Kidney (tissue), 14 donors: ENCODE results near the gene PSMD2. TPM values are rescaled to one million over a fixed set of nuclear protein-coding genes. Genes with fewer than 3 reads are reported as not detected.

Source experiments
- DNase-seq, 5 donors: peaks; one replicate each; pipeline ENCODE4 v3.0.0-alpha.2; 2013 to 2020
- FAIRE-seq: peaks from 2 replicates; lab custom pipeline; 2012; peaks lifted over from hg19 to GRCh38; lab: Jason Lieb, UNC
- H3K27ac ChIP-seq, 2 donors: one replicate each; pipeline ENCODE4 v1.7.0; 2013; ENCODE audit warnings: low read depth in 2 of 2, low read length in 2 of 2, inconsistent platforms in 1 of 2
- H3K27me3 ChIP-seq: one replicate; pipeline ENCODE4 v1.7.1; 2013; ENCODE audit warnings: low read length, inconsistent platforms; ENCODE audit not compliant: control insufficient read depth, insufficient read depth
- H3K36me3 ChIP-seq, 3 donors: one replicate each; pipeline versions ENCODE4 v1.7.0 to v1.7.1; 2013; ENCODE audit warnings: low read length in 3 of 3, control low read depth in 1 of 3, inconsistent platforms in 1 of 3; ENCODE audit not compliant: insufficient read depth in 3 of 3, control insufficient read depth in 2 of 3
- H3K4me1 ChIP-seq, 3 donors: one replicate each; pipeline versions ENCODE4 v1.7.0 to v1.7.1; 2013; ENCODE audit warnings: low read length in 3 of 3, inconsistent platforms in 1 of 3, low read depth in 1 of 3; ENCODE audit not compliant: control insufficient read depth in 2 of 3, insufficient read depth in 2 of 3
- H3K4me3 ChIP-seq, 3 donors: one replicate each; pipeline versions ENCODE4 v1.7.0 to v1.8.1; 2013; ENCODE audit warnings: low read length in 3 of 3, control low read depth in 1 of 3, inconsistent platforms in 1 of 3
- H3K9ac ChIP-seq, 3 donors: one replicate each; pipeline versions ENCODE4 v1.7.0 to v1.7.1; 2013; ENCODE audit warnings: low read length in 3 of 3, control low read depth in 1 of 3, inconsistent platforms in 1 of 3
- H3K9me3 ChIP-seq, 3 donors: one replicate each; pipeline versions ENCODE4 v1.7.0 to v1.7.1; 2013; ENCODE audit warnings: low read length in 3 of 3, control low read depth in 1 of 3, inconsistent platforms in 1 of 3; ENCODE audit not compliant: control insufficient read depth in 2 of 3, insufficient read depth in 1 of 3
- intact Hi-C: fragments of 100-400 bp; cut with DNase I; formaldehyde crosslinking; loops from one replicate; pipeline ENCODE4 v1.11.1; 2022
- polyA plus RNA-seq: library from polyadenylated mRNA; stranded (reverse); fragments of 350-450 nt; fragmentation: Illumina TruSeq; extraction: RNeasy Lipid Tissue Mini Kit (QIAGEN cat#74804); gene quantifications from one replicate; pipeline ENCODE4 v1.2.3, GENCODE V29; 2014; ENCODE audit warnings: low read depth, low replicate concordance; ENCODE audit not compliant: insufficient read depth
- total RNA-seq: library from RNA; stranded (reverse); fragmentation: NEBNext Ultra II Directional; extraction: Animal tissue kit (Norgen Biotek cat#: 25700); gene quantifications from one replicate; pipeline ENCODE4 v1.2.1, GENCODE V29; 2021
- TF ChIP-seq, protein P1 (sequence below): IDR thresholded peaks from 3 replicates; pipeline ENCODE4 v1.5.1; 2012; ENCODE audit warnings: mild to moderate bottlenecking, moderate library complexity, borderline replicate concordance; ENCODE audit not compliant: insufficient read depth; ENCODE audit errors: extremely low read depth
- donor health status: control.
- donor health status: control.
- donor health status: control.
- donor health status: control.
- donor health status: control.
- donor health status: DM: yes; HTN: yes; CAD: no.
- donor health status: Normal renal cell carcinoma (clear cell type).

The PSMD2 gene
- total and polyA plus RNA-seq, 2 donors from 2014 or later: 104 to 149 TPM

DNA sequence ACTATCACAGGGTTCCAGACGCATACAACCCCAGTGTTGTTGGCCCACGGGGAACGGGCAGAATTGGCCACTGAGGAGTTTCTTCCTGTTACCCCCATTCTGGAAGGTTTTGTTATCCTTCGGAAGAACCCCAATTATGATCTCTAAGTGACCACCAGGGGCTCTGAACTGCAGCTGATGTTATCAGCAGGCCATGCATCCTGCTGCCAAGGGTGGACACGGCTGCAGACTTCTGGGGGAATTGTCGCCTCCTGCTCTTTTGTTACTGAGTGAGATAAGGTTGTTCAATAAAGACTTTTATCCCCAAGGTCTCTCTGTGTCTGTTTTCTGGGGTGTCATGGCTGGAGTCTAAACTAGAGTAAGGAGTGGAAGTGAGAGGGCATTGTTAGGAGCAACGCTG is 9.7 kb downstream of the PSMD2 start:
- intact Hi-C loops: no loop called here
- Histone ChIP-seq H3K36me3 (peaks cover 0 to 42% (median 36%) of the 10 kb centered on the region in 3 donors), H3K4me3 (no peak overlapping the region), H3K27ac (no peak overlapping the region), H3K9ac (no peak overlapping the region), H3K4me1 (no peaks in the 10 kb centered on the region), H3K9me3 (no peaks in the 10 kb centered on the region), H3K27me3 (no peaks in the 10 kb centered on the region)
- TF ChIP-seq, protein P1, sequence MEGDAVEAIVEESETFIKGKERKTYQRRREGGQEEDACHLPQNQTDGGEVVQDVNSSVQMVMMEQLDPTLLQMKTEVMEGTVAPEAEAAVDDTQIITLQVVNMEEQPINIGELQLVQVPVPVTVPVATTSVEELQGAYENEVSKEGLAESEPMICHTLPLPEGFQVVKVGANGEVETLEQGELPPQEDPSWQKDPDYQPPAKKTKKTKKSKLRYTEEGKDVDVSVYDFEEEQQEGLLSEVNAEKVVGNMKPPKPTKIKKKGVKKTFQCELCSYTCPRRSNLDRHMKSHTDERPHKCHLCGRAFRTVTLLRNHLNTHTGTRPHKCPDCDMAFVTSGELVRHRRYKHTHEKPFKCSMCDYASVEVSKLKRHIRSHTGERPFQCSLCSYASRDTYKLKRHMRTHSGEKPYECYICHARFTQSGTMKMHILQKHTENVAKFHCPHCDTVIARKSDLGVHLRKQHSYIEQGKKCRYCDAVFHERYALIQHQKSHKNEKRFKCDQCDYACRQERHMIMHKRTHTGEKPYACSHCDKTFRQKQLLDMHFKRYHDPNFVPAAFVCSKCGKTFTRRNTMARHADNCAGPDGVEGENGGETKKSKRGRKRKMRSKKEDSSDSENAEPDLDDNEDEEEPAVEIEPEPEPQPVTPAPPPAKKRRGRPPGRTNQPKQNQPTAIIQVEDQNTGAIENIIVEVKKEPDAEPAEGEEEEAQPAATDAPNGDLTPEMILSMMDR: no peak
- DNase-seq: no peak
- no peak for FAIRE-seq

DNA sequence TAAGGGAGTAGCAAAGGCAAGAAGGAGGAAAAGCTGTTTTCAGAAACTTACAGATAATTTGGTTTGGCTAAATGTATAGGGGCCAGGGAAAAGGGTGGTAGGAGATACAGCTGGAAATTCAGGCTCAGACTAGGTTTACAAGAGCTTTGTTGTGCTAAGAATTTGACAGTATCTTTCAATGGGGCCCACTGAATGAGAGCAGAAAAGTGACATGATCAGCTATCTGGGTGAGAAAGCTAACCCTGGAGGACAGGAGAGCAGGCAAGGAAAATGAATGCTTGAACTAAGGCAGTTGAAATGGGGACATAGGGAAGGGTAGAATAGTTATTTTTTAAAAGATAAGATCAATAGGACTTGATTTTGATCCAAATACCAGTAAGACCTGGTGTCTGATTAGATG is 12.6 kb downstream of the PSMD2 start:
- H3K4me1 ChIP-seq: peaks cover 0 to 9% (median 5%) of the 10 kb centered on the region in 3 donors
- no peak for FAIRE-seq
- TF ChIP-seq, protein P1: no peak
- H3K9ac ChIP-seq: no peak overlapping the region
- intact Hi-C loops: no loop called here
- no peaks in the 10 kb centered on the region for H3K27me3 ChIP-seq
- no peak overlapping the region for H3K4me3 ChIP-seq
- no peak overlapping the region for H3K27ac ChIP-seq
- peaks cover 0 to 18% (median 17%) of the 10 kb centered on the region in 3 donors for H3K36me3 ChIP-seq
- DNase-seq: no peak
- no peaks in the 10 kb centered on the region for H3K9me3 ChIP-seq

DNA sequence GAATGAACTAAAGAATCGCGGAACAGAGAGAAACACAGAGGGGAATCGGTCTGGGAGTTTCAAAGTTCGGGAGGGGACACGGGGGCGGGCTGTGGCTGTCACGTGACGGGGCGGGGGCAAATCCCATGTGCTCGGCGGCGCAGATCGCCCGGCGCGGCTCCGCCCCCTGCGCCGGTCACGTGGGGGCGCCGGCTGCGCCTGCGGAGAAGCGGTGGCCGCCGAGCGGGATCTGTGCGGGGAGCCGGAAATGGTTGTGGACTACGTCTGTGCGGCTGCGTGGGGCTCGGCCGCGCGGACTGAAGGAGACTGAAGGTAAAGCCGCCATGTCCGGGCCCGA is 15.3 kb downstream of the PSMD2 start, which contains the start of gene EIF4G1:
EIF4G1 (plus strand) TSS at position 244 of the 337 bp plus-strand sequence. CDS start 1,191 bp downstream, outside the sequence.
- Histone ChIP-seq H3K9me3 (no peaks in the 10 kb centered on the region), H3K27me3 (no peaks in the 10 kb centered on the region), H3K4me3 (peak within 1 kb of the TSS; percentile 79 to 90 (median 85)), H3K36me3 (peaks cover 0 to 10% (median 5%) of the 10 kb centered on the region in 3 donors), H3K9ac (peak within 1 kb of the TSS; percentile 61 to 87 (median 85)), H3K27ac (peak within 1 kb of the TSS; percentile 90 to 94), H3K4me1 (peaks cover 0 to 24% (median 19%) of the 10 kb centered on the region in 3 donors)
- intact Hi-C loops: no loop called here
- DNase-seq (peak; percentile 94 to 99 (median 96)), FAIRE-seq (no peak)
- TF ChIP-seq, protein P1: no peak
